ENCODE measurements around the gene TXNIP. TPM values are rescaled to one million over a fixed set of nuclear protein-coding genes. Genes with fewer than 3 reads are reported as not detected.
A peak's percentile ranks its signal among the peaks of the same experiment; 100 is the strongest.

The TXNIP gene
- total RNA-seq, 1 experiment from 2014 or later = 2.5 TPM

GRCh38 chr1:145956361-145956760 lies 40.0 kb downstream of the TXNIP start:
- TF ChIP-seq TCF7L2 (IDR thresholded peaks at IDR 0.05; ENCODE audit: borderline replicate concordance, extremely low read depth, insufficient read depth, insufficient read length) (no peak), SRF (IDR thresholded peaks at IDR 0.05; ENCODE audit: low read depth) (no peak), CBX3 (IDR thresholded peaks at IDR 0.05; ENCODE audit: low read depth) (no peak), FOSL1 (IDR thresholded peaks at IDR 0.05; ENCODE audit: low read depth) (no peak), ZBTB33 (IDR thresholded peaks at IDR 0.05; ENCODE audit: extremely low read depth, insufficient replicate concordance, low read length) (no peak)
- Histone ChIP-seq H2AFZ (ENCODE audit: low read depth, low read length, poor library complexity, severe bottlenecking) (no peak overlapping the region), H3K9ac (ENCODE audit: low read length) (no peak overlapping the region), H3K4me1 (ENCODE audit: control insufficient read depth in 1 of 2, insufficient read depth in 2 of 2, low read length in 2 of 2) (peaks cover 9 to 18% of the 10 kb centered on the region in 2 experiments; a peak in 3 of 4 replicates), H3K27me3 (ENCODE audit: insufficient read depth, low read length) (no peaks in the 10 kb centered on the region), H4K20me1 (ENCODE audit: insufficient read depth) (no peaks in the 10 kb centered on the region), H3K4me2 (ENCODE audit: low read length) (peak overlapping the region; percentile 93), H3K36me3 (ENCODE audit: control insufficient read depth in 1 of 2, insufficient read depth in 2 of 2, low read length in 2 of 2) (no peaks in the 10 kb centered on the region), H3K79me2 (ENCODE audit: insufficient read depth, low read length) (no peaks in the 10 kb centered on the region), H3K9me2 (ENCODE audit: insufficient read depth) (no peaks in the 10 kb centered on the region), H3K27ac (ENCODE audit: low read depth, low read length) (no peak overlapping the region), H3K4me3 (replicated peaks in 1 of 2; ENCODE audit: low read depth in 1 of 2, low read length in 2 of 2) (no peak overlapping the region), H3K9me3 (ENCODE audit: control insufficient read depth in 1 of 2, insufficient read depth in 1 of 2, low read depth in 1 of 2, low read length in 2 of 2) (no peaks in the 10 kb centered on the region)
- DNase-seq (ENCODE audit: low read depth, low spot score) (no peak), ATAC-seq (no peak)
- BruUV-seq (replicated peaks) = no TSS peak
- RAD21 ChIA-PET (ENCODE audit: low non-redundant PET in 1 of 2, low total read pairs in 2 of 2, uncharacterized antibody in 2 of 2, unreplicated experiment in 2 of 2) = no interaction called here
- POLR2A ChIA-PET = no interaction called here
- CTCF ChIA-PET = no interaction called here
- intact Hi-C loops (cut with micrococcal nuclease) = no loop called here

GRCh38 chr1:145955436-145955835 lies 40.9 kb downstream of the TXNIP start:
- no peaks in the 10 kb centered on the region for H3K9me2 ChIP-seq (ENCODE audit: insufficient read depth)
- peaks cover 9 to 18% of the 10 kb centered on the region in 2 experiments; a peak in 3 of 4 replicates for H3K4me1 ChIP-seq (ENCODE audit: control insufficient read depth in 1 of 2, insufficient read depth in 2 of 2, low read length in 2 of 2)
- H3K79me2 ChIP-seq (ENCODE audit: insufficient read depth, low read length) = no peaks in the 10 kb centered on the region
- H2AFZ ChIP-seq (ENCODE audit: low read depth, low read length, poor library complexity, severe bottlenecking) = no peak overlapping the region
- no peaks in the 10 kb centered on the region for H3K36me3 ChIP-seq (ENCODE audit: control insufficient read depth in 1 of 2, insufficient read depth in 2 of 2, low read length in 2 of 2)
- ChIA-PET CTCF (no interaction called here), RAD21 (ENCODE audit: low non-redundant PET in 1 of 2, low total read pairs in 2 of 2, uncharacterized antibody in 2 of 2, unreplicated experiment in 2 of 2) (no interaction called here), POLR2A (interaction anchor here (1.8 kb wide), 1 partner anchor 9 kb away, joined by 4 read pairs; the partner anchor contains the start of genes ANKRD34A and POLR3GL)
- no peak overlapping the region for H3K27ac ChIP-seq (ENCODE audit: low read depth, low read length)
- H3K4me3 ChIP-seq (replicated peaks in 1 of 2; ENCODE audit: low read depth in 1 of 2, low read length in 2 of 2) = no peak overlapping the region
- no peak for ATAC-seq
- H3K4me2 ChIP-seq (ENCODE audit: low read length) = no peak overlapping the region
- no peak overlapping the region for H3K9ac ChIP-seq (ENCODE audit: low read length)
- no peaks in the 10 kb centered on the region for H4K20me1 ChIP-seq (ENCODE audit: insufficient read depth)
- TF ChIP-seq ELF1 (IDR thresholded peaks at IDR 0.05; ENCODE audit: borderline replicate concordance, low read depth) (no peak), JUND (IDR thresholded peaks at IDR 0.05) (no peak), ZFX (IDR thresholded peaks at IDR 0.05) (no peak), CBX3 (IDR thresholded peaks at IDR 0.05; ENCODE audit: low read depth) (no peak), RAD21 (IDR thresholded peaks at IDR 0.05; ENCODE audit: low read depth) (no peak), MAX (IDR thresholded peaks at IDR 0.05) (no peak), YY1 (IDR thresholded peaks at IDR 0.05; ENCODE audit: extremely low read depth, insufficient replicate concordance, low read depth, low read length) (no peak), POLR2A (IDR thresholded peaks at IDR 0.05; ENCODE audit: borderline replicate concordance, extremely low read depth, insufficient read depth, insufficient read length) (no peak), POLR2AphosphoS5 (IDR thresholded peaks at IDR 0.05; ENCODE audit: low read depth, low read length) (no peak), CEBPB (IDR thresholded peaks at IDR 0.05; ENCODE audit: low read depth) (no peak)
- no peak for DNase-seq (ENCODE audit: low read depth, low spot score)
- no peaks in the 10 kb centered on the region for H3K27me3 ChIP-seq (ENCODE audit: insufficient read depth, low read length)
- H3K9me3 ChIP-seq (ENCODE audit: control insufficient read depth in 1 of 2, insufficient read depth in 1 of 2, low read depth in 1 of 2, low read length in 2 of 2) = no peaks in the 10 kb centered on the region
- intact Hi-C loops (cut with micrococcal nuclease) = no loop called here
- BruUV-seq (replicated peaks) = no TSS peak
